ENCODE results near the gene IL17F. TPM values are rescaled to one million over a fixed set of nuclear protein-coding genes. Genes with fewer than 3 reads are reported as not detected.

IL17F gene
- total RNA-seq, 1 experiment from 2014 or later = not detected

DNA sequence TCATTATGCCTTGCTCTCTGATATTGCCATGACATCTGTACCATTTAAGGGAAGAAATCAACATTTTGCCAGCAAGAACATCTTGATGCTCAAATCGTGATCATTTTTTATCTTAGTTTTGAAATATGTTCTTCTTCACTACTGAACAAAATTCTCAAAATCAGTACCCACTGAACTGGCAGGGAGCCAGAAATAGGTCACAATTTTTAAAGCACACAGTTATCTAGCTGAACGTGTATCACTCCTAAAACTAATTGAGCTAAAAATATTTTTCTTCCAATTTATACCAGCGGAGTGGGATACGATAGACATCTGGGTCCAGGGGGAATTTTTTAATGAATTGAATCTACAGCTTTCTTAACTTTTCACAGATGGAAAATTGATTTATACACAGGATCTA lies 11.3 kb downstream of the IL17F start:
- Mint-ChIP-seq H3K36me3 (ENCODE audit: insufficient read depth, unreplicated experiment) (no peaks in the 10 kb centered on the region), H3K27me3 (ENCODE audit: unreplicated experiment) (peaks cover 37% of the 10 kb centered on the region), H3K27ac (ENCODE audit: unreplicated experiment) (no peak overlapping the region), H3K4me3 (ENCODE audit: low read depth, unreplicated experiment) (no peak overlapping the region), H3K4me1 (ENCODE audit: low read depth, unreplicated experiment) (peaks cover 7% of the 10 kb centered on the region), H3K9me3 (ENCODE audit: low read depth, unreplicated experiment) (no peaks in the 10 kb centered on the region)
- no peak for DNase-seq
- TF ChIP-seq, protein P1, sequence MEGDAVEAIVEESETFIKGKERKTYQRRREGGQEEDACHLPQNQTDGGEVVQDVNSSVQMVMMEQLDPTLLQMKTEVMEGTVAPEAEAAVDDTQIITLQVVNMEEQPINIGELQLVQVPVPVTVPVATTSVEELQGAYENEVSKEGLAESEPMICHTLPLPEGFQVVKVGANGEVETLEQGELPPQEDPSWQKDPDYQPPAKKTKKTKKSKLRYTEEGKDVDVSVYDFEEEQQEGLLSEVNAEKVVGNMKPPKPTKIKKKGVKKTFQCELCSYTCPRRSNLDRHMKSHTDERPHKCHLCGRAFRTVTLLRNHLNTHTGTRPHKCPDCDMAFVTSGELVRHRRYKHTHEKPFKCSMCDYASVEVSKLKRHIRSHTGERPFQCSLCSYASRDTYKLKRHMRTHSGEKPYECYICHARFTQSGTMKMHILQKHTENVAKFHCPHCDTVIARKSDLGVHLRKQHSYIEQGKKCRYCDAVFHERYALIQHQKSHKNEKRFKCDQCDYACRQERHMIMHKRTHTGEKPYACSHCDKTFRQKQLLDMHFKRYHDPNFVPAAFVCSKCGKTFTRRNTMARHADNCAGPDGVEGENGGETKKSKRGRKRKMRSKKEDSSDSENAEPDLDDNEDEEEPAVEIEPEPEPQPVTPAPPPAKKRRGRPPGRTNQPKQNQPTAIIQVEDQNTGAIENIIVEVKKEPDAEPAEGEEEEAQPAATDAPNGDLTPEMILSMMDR (IDR thresholded peaks at IDR 0.05; ENCODE audit: unreplicated experiment) = no peak
- no TSS peak for BruUV-seq (replicated peaks)
- CTCF ChIA-PET = interaction anchor here (1.4 to 2.2 kb wide), 2 partner anchors 21 to 183 kb away, joined by 4 to 16 read pairs; no protein-coding TSS in a partner anchor
- intact Hi-C loops (cut with micrococcal nuclease; ENCODE audit: unreplicated experiment) = no loop called here

DNA sequence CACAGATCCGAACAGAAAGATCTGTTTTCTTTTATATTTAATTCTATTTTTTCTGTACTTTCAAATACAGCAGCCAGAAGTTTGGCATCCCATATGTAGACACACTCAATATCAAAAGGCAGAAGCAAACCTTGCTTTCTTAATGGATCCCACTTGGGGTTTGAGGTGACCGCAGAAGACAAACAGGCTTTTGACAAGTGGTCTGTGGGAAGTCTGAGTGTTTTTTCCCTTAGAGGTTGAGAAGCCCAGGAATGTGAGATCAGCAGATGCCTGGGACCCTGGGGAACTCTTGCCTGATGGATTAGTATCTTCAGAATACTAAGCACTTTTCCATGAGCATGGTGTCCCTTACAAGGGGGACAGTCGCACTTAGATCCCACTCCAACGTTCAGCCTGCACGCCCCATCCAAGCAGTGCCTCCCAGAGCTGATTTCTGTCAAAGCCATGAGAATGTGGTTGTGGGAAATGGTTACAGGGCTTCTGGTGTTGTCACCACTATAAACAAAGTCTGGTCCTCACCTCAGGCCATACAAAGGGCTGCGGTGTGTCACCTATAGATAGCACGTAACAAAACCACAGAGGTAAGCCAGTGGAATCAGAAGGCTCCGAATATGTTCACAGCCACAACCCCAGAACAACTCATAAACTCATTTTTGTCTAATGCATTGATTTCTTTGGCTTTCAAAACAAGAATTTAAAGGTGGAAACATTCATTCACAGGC lies 12.7 kb downstream of the IL17F start:
- intact Hi-C loops (cut with micrococcal nuclease; ENCODE audit: unreplicated experiment) = no loop called here
- H3K9me3 Mint-ChIP-seq (ENCODE audit: low read depth, unreplicated experiment) = no peaks in the 10 kb centered on the region

DNA sequence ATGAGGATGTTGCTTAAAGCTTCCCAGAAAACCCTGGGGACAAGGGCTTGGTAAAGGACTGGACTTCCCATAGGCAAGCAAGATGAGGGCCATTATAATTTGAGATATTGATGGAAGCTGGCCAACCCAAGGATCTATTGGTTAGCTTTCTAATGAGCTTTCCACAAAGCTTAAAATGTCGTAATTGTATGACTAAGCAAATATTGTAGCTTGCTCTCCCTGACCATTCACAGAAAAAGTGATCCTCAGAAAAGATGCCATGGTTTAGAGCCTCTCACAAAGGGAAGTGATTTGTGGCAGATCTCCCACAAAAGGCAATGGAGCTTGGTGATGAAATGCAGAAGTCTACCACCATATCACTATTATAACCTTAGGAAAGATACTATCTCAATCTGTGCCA lies 13.6 kb downstream of the IL17F start:
- BruUV-seq (replicated peaks) = no TSS peak
- CTCF ChIA-PET = interaction anchor here (2.1 kb wide), 1 partner anchor 68 kb away, joined by 6 read pairs; no protein-coding TSS in a partner anchor
- intact Hi-C loops (cut with micrococcal nuclease; ENCODE audit: unreplicated experiment) = no loop called here
- H3K27ac Mint-ChIP-seq (ENCODE audit: unreplicated experiment) = no peak overlapping the region
- TF ChIP-seq, protein P1 (IDR thresholded peaks at IDR 0.05; ENCODE audit: unreplicated experiment) = no peak
- no peak overlapping the region for H3K4me3 Mint-ChIP-seq (ENCODE audit: low read depth, unreplicated experiment)
- peaks cover 7% of the 10 kb centered on the region for H3K4me1 Mint-ChIP-seq (ENCODE audit: low read depth, unreplicated experiment)
- H3K27me3 Mint-ChIP-seq (ENCODE audit: unreplicated experiment) = peaks cover 17% of the 10 kb centered on the region
- H3K9me3 Mint-ChIP-seq (ENCODE audit: low read depth, unreplicated experiment) = no peaks in the 10 kb centered on the region
- no peaks in the 10 kb centered on the region for H3K36me3 Mint-ChIP-seq (ENCODE audit: insufficient read depth, unreplicated experiment)
- no peak for DNase-seq

More for the DNA sequence above, 12.7 kb downstream of the IL17F start:
- CTCF ChIA-PET = interaction anchor here (2.1 kb wide), 1 partner anchor 68 kb away, joined by 6 read pairs; no protein-coding TSS in a partner anchor
- TF ChIP-seq, protein P1 (IDR thresholded peaks at IDR 0.05; ENCODE audit: unreplicated experiment) = no peak
- no peak for DNase-seq
- Mint-ChIP-seq H3K27me3 (ENCODE audit: unreplicated experiment) (peaks cover 22% of the 10 kb centered on the region), H3K4me1 (ENCODE audit: low read depth, unreplicated experiment) (peaks cover 7% of the 10 kb centered on the region), H3K27ac (ENCODE audit: unreplicated experiment) (no peak overlapping the region), H3K4me3 (ENCODE audit: low read depth, unreplicated experiment) (no peak overlapping the region), H3K36me3 (ENCODE audit: insufficient read depth, unreplicated experiment) (no peaks in the 10 kb centered on the region)
- BruUV-seq (replicated peaks) = no TSS peak

DNA sequence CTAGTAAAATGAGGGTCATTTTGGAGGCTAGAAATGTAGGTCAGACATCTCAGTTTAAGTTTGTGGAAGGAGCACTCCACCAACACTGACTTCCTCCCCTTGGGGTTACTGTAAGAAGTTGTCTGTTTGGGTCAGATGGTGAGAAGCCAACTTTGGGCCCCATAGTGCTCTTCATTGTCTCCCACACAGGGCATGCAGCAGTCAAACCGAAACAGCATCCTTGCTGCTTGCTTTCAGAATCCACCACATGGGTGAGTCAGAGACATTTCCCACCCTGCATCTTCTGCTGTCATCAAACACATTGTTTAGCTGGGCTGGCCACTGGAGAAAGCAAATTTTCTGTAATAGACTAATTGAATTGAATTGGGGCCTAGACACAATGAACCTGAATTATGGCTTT lies 16.8 kb downstream of the IL17F start:
- CTCF ChIA-PET = no interaction called here
- H3K9me3 Mint-ChIP-seq (ENCODE audit: low read depth, unreplicated experiment) = no peaks in the 10 kb centered on the region
- no TSS peak for BruUV-seq (replicated peaks)
- DNase-seq = no peak
- H3K27ac Mint-ChIP-seq (ENCODE audit: unreplicated experiment) = no peak overlapping the region
- H3K4me3 Mint-ChIP-seq (ENCODE audit: low read depth, unreplicated experiment) = no peak overlapping the region
- peaks cover 35% of the 10 kb centered on the region for H3K27me3 Mint-ChIP-seq (ENCODE audit: unreplicated experiment)
- no peaks in the 10 kb centered on the region for H3K4me1 Mint-ChIP-seq (ENCODE audit: low read depth, unreplicated experiment)
- TF ChIP-seq, protein P1 (IDR thresholded peaks at IDR 0.05; ENCODE audit: unreplicated experiment) = no peak
- H3K36me3 Mint-ChIP-seq (ENCODE audit: insufficient read depth, unreplicated experiment) = no peaks in the 10 kb centered on the region
- intact Hi-C loops (cut with micrococcal nuclease; ENCODE audit: unreplicated experiment) = no loop called here
